GM13976 (cell line): ENCODE results near the gene EMP1.

ENCODE experiments used
- DNase-seq: peaks from one replicate; pipeline ENCODE4 v3.0.0; 2012; ENCODE audit warnings: low spot score
- in situ Hi-C: fragments of 300-500 bp; cut with MboI; formaldehyde crosslinking; loops from one replicate; pipeline ENCODE4 v1.12.0; 2022; ENCODE audit warnings: low sequenced_read_pairs, mixed read lengths, inconsistent platforms; ENCODE audit not compliant: unreplicated experiment
- TF ChIP-seq, protein P1 (sequence below): IDR thresholded peaks from 2 replicates; pipeline ENCODE4 v1.5.1; 2012; ENCODE audit warnings: borderline replicate concordance, mild to moderate bottlenecking; ENCODE audit not compliant: insufficient read depth; ENCODE audit errors: extremely low read depth, missing control alignments, control extremely low read depth

EMP1 gene

GRCh38 chr12:13171921-13172859 lies 24.3 kb upstream of the EMP1 start:
- in situ Hi-C loops: no loop called here
- TF ChIP-seq, protein P1, sequence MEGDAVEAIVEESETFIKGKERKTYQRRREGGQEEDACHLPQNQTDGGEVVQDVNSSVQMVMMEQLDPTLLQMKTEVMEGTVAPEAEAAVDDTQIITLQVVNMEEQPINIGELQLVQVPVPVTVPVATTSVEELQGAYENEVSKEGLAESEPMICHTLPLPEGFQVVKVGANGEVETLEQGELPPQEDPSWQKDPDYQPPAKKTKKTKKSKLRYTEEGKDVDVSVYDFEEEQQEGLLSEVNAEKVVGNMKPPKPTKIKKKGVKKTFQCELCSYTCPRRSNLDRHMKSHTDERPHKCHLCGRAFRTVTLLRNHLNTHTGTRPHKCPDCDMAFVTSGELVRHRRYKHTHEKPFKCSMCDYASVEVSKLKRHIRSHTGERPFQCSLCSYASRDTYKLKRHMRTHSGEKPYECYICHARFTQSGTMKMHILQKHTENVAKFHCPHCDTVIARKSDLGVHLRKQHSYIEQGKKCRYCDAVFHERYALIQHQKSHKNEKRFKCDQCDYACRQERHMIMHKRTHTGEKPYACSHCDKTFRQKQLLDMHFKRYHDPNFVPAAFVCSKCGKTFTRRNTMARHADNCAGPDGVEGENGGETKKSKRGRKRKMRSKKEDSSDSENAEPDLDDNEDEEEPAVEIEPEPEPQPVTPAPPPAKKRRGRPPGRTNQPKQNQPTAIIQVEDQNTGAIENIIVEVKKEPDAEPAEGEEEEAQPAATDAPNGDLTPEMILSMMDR: no peak
- peak; percentile 24 for DNase-seq

- DNase-seq: peak; percentile 68
- in situ Hi-C loops: no loop called here
- TF ChIP-seq, protein P1: no peak
Observed at GRCh38 chr12:13173012-13173932, 23.3 kb upstream of the EMP1 start.

DNA sequence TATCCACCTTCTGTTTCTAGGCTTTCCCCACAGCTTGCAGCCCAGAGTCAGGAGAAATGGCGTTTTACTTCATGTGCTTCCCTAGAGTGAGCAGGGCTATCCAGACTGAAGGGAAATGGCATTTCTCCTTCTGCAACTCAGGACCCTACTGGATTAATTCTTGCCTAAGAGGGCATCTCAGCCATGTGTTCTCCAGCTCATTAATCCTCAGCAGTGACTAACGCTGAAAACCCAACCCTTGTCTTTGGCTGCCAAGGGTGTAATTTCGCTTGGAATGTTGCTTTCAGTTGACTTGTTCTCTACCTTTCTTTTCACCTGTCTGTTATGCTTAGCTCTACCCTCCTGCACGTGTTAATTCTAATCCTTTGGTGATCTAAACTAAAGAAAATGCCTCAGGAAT lies 21.0 kb upstream of the EMP1 start:
- no peak for DNase-seq
- TF ChIP-seq, protein P1: no peak
- in situ Hi-C loops: no loop called here

- in situ Hi-C loops: no loop called here
- TF ChIP-seq, protein P1: no peak
- no peak for DNase-seq
Observed at GRCh38 chr12:13176256-13176655, 20.3 kb upstream of the EMP1 start.

DNA sequence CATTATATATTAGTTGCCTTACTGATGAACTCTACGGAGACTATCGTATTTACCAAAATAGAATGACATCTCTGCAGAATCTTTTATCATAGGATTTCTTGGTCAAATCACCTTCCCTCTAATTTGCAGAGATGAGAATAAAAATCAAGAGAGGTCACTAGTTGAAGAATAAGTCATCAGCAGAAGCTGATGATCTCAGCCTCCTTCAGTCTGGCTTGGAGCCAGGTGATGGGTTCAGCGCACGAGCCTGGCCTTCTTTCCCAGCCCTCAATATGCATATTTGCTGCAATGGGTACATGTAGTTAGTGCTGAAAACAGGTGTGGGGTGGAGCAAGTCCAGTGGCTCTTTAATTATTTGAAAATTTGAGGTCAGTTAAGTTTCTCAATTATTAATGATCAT lies 19.2 kb upstream of the EMP1 start:
- in situ Hi-C loops: no loop called here
- TF ChIP-seq, protein P1: no peak
- no peak for DNase-seq

DNA sequence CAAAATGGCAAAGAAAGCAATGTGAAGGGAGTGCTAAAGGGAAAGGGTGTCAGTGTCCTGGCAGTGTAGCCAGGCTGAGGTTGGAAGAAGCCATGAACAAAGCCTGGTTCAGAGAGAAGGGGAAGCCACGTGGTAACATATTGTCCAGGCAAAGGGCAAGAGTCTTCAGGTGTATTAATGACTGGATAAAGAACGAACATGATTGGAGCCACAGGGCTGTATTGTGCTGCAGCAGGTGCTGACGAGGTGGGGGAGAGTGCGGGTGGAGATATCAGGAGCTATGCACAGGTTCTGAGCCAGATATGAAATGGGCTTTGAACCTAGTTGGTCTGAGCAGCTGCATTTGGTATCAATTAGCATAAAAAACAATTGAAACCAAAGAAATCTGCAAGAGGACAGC lies 18.6 kb upstream of the EMP1 start:
- in situ Hi-C loops: no loop called here
- TF ChIP-seq, protein P1: no peak
- no peak for DNase-seq
